SK-N-SH treated with all-trans-retinoic acid at 6 μM for 48 hours (cell line): ENCODE data around the gene PMEL.

Source experiments
- ARNTL ChIP-seq: fragments of 450-650 bp; formaldehyde crosslinking; IDR thresholded peaks from 2 replicates; pipeline ENCODE4 v1.5.0; 2020; ENCODE audit warnings: low read depth, mild to moderate bottlenecking, moderate library complexity, borderline replicate concordance
- CSDC2 ChIP-seq: fragments of 250-450 bp; sonication (Bioruptor Pico); IDR thresholded peaks from 2 replicates; pipeline ENCODE4 v1.5.0; 2020; ENCODE audit warnings: mild to moderate bottlenecking, moderate library complexity
- ESRRG ChIP-seq: fragments of 250-450 bp; sonication (Bioruptor Pico); IDR thresholded peaks from 2 replicates; pipeline ENCODE4 v1.6.1; 2021; ENCODE audit warnings: mild to moderate bottlenecking
- GLIS3 ChIP-seq: fragments of 250-450 bp; sonication (Bioruptor Pico); IDR thresholded peaks from 2 replicates; pipeline ENCODE4 v1.5.0; 2020; ENCODE audit warnings: mild to moderate bottlenecking, moderate library complexity
- OSR1 ChIP-seq: fragments of 250-450 bp; sonication (Bioruptor Pico); IDR thresholded peaks from 2 replicates; pipeline ENCODE4 v1.8.0; 2022; ENCODE audit warnings: moderate library complexity, mild to moderate bottlenecking, inconsistent platforms
- PATZ1 ChIP-seq: fragments of 250-450 bp; sonication (Bioruptor Pico); IDR thresholded peaks from 2 replicates; pipeline ENCODE4 v1.8.0; 2020; ENCODE audit warnings: mild to moderate bottlenecking, moderate library complexity, borderline replicate concordance
- PPARA ChIP-seq: fragments of 250-450 bp; sonication (Bioruptor Pico); IDR thresholded peaks from 2 replicates; pipeline ENCODE4 v1.5.0; 2020; ENCODE audit warnings: mild to moderate bottlenecking, borderline replicate concordance
- RARB ChIP-seq: fragments of 250-450 bp; sonication (Bioruptor Pico); IDR thresholded peaks from 2 replicates; pipeline ENCODE4 v1.8.0; 2021; ENCODE audit warnings: mild to moderate bottlenecking, moderate library complexity
- ZC3H10 ChIP-seq: fragments of 250-450 bp; sonication (Bioruptor Pico); IDR thresholded peaks from 2 replicates; pipeline ENCODE4 v1.5.1; 2021; ENCODE audit warnings: mild to moderate bottlenecking, moderate library complexity
- ZFP3 ChIP-seq: fragments of 250-450 bp; sonication (Bioruptor Pico); IDR thresholded peaks from 2 replicates; pipeline ENCODE4 v1.5.0; 2020; ENCODE audit warnings: mild to moderate bottlenecking, moderate library complexity
- ZFP30 ChIP-seq: fragments of 450-650 bp; formaldehyde crosslinking; IDR thresholded peaks from 2 replicates; pipeline ENCODE4 v1.5.0; 2022; ENCODE audit warnings: mild to moderate bottlenecking, moderate library complexity
- ZNF565 ChIP-seq: fragments of 450-650 bp; formaldehyde crosslinking; conservative IDR thresholded peaks from 2 replicates; pipeline ENCODE4 v1.5.0; 2020; ENCODE audit warnings: low read depth, mild to moderate bottlenecking, moderate library complexity
- TF ChIP-seq, protein P1 (sequence below): fragments of 250-450 bp; sonication (Bioruptor Pico); IDR thresholded peaks from 2 replicates; pipeline ENCODE4 v1.8.0; 2021; ENCODE audit warnings: low read depth, mild to moderate bottlenecking, moderate library complexity, borderline replicate concordance
- TF ChIP-seq, protein P2 (sequence below): fragments of 250-450 bp; sonication (Bioruptor Pico); IDR thresholded peaks from 2 replicates; pipeline ENCODE4 v1.5.0; 2020; ENCODE audit warnings: mild to moderate bottlenecking, moderate library complexity

- TF ChIP-seq, protein P1, sequence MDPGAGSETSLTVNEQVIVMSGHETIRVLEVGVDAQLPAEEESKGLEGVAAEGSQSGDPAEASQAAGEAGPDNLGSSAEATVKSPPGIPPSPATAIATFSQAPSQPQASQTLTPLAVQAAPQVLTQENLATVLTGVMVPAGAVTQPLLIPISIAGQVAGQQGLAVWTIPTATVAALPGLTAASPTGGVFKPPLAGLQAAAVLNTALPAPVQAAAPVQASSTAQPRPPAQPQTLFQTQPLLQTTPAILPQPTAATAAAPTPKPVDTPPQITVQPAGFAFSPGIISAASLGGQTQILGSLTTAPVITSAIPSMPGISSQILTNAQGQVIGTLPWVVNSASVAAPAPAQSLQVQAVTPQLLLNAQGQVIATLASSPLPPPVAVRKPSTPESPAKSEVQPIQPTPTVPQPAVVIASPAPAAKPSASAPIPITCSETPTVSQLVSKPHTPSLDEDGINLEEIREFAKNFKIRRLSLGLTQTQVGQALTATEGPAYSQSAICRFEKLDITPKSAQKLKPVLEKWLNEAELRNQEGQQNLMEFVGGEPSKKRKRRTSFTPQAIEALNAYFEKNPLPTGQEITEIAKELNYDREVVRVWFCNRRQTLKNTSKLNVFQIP = no peak
- TF ChIP-seq ESRRG (CRISPR knock-in tag) (no peak), ZC3H10 (CRISPR knock-in tag) (no peak), OSR1 (CRISPR knock-in tag) (no peak), PPARA (CRISPR knock-in tag) (no peak), ZFP30 (CRISPR knock-in tag) (no peak), GLIS3 (CRISPR knock-in tag) (no peak), PATZ1 (CRISPR knock-in tag) (no peak), RARB (CRISPR knock-in tag) (no peak), ZNF565 (no peak), ZFP3 (no peak), CSDC2 (CRISPR knock-in tag) (no peak), ARNTL (CRISPR knock-in tag) (no peak)
- TF ChIP-seq, protein P2, sequence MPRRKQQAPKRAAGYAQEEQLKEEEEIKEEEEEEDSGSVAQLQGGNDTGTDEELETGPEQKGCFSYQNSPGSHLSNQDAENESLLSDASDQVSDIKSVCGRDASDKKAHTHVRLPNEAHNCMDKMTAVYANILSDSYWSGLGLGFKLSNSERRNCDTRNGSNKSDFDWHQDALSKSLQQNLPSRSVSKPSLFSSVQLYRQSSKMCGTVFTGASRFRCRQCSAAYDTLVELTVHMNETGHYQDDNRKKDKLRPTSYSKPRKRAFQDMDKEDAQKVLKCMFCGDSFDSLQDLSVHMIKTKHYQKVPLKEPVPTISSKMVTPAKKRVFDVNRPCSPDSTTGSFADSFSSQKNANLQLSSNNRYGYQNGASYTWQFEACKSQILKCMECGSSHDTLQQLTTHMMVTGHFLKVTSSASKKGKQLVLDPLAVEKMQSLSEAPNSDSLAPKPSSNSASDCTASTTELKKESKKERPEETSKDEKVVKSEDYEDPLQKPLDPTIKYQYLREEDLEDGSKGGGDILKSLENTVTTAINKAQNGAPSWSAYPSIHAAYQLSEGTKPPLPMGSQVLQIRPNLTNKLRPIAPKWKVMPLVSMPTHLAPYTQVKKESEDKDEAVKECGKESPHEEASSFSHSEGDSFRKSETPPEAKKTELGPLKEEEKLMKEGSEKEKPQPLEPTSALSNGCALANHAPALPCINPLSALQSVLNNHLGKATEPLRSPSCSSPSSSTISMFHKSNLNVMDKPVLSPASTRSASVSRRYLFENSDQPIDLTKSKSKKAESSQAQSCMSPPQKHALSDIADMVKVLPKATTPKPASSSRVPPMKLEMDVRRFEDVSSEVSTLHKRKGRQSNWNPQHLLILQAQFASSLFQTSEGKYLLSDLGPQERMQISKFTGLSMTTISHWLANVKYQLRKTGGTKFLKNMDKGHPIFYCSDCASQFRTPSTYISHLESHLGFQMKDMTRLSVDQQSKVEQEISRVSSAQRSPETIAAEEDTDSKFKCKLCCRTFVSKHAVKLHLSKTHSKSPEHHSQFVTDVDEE (CRISPR knock-in tag) = no peak
Measured at GRCh38 chr12:55925870-55926737, 39.7 kb downstream of the PMEL start.
